Nephron (organoid): ENCODE results near the gene GREB1.
A peak's percentile ranks its signal among the peaks of the same experiment; 100 is the strongest.

Source experiments
- H3K27ac Mint-ChIP-seq, 3 experiments: 2 replicates each; pipeline ENCODE4 v1.8.0; 2020; ENCODE audit warnings: mixed read lengths in 3 of 3, mild to moderate bottlenecking in 2 of 3, moderate library complexity in 1 of 3
- H3K27me3 Mint-ChIP-seq: 2 replicates; pipeline ENCODE4 v1.8.0; 2021; ENCODE audit warnings: low read depth, mild to moderate bottlenecking, moderate library complexity, mixed read lengths
- H3K36me3 Mint-ChIP-seq: 2 replicates; pipeline ENCODE4 v1.8.0; 2020; ENCODE audit warnings: low read depth, mixed read lengths
- H3K4me1 Mint-ChIP-seq: 2 replicates; pipeline ENCODE4 v1.8.0; 2020; ENCODE audit warnings: mixed read lengths
- H3K4me3 Mint-ChIP-seq, 3 experiments: 2 replicates each; pipeline ENCODE4 v1.8.0; 2020; ENCODE audit warnings: mild to moderate bottlenecking in 3 of 3, mixed read lengths in 3 of 3, moderate library complexity in 2 of 3
- H3K9me3 Mint-ChIP-seq: 2 replicates; pipeline ENCODE4 v1.8.0; 2020; ENCODE audit warnings: mixed read lengths
- CTCF ChIP-seq, 3 experiments: fragments of 200-600 bp; sonication (generic); IDR thresholded peaks; one replicate each; pipeline ENCODE4 v1.5.0; 2021; ENCODE audit warnings: antibody characterized with exemption in 3 of 3; ENCODE audit not compliant: unreplicated experiment in 3 of 3

Gene GREB1

GRCh38 chr2:11554399-11554716, 20.5 kb downstream of the GREB1 start:
- Mint-ChIP-seq H3K4me1 (no peaks in the 10 kb centered on the region), H3K27ac (peak overlapping the region in 2 of 3 experiments; percentile 26 to 28), H3K36me3 (peaks cover 5% of the 10 kb centered on the region), H3K9me3 (no peaks in the 10 kb centered on the region), H3K4me3 (no peak overlapping the region), H3K27me3 (peaks cover 4% of the 10 kb centered on the region)
- TF ChIP-seq CTCF (IDR thresholded peaks at IDR 0.05; ENCODE audit: unreplicated experiment in 3 of 3): no peak

GRCh38 chr2:11556101-11556806, 22.4 kb downstream of the GREB1 start:
- Mint-ChIP-seq H3K27ac (no peak overlapping the region), H3K4me1 (no peaks in the 10 kb centered on the region), H3K36me3 (no peaks in the 10 kb centered on the region), H3K4me3 (no peak overlapping the region), H3K27me3 (peaks cover 7% of the 10 kb centered on the region), H3K9me3 (no peaks in the 10 kb centered on the region)
- no peak for TF ChIP-seq CTCF (IDR thresholded peaks at IDR 0.05; ENCODE audit: unreplicated experiment in 3 of 3)

GRCh38 chr2:11558214-11558886, 24.5 kb downstream of the GREB1 start:
- Mint-ChIP-seq H3K27me3 (peaks cover 7% of the 10 kb centered on the region), H3K27ac (no peak overlapping the region), H3K9me3 (no peaks in the 10 kb centered on the region), H3K4me3 (no peak overlapping the region), H3K4me1 (no peaks in the 10 kb centered on the region), H3K36me3 (no peaks in the 10 kb centered on the region)
- TF ChIP-seq CTCF (IDR thresholded peaks at IDR 0.05; ENCODE audit: unreplicated experiment in 3 of 3): no peak

GRCh38 chr2:11559066-11559785, 25.4 kb downstream of the GREB1 start:
- peaks cover 7% of the 10 kb centered on the region for H3K27me3 Mint-ChIP-seq
- peaks cover 5% of the 10 kb centered on the region for H3K36me3 Mint-ChIP-seq
- no peak overlapping the region for H3K27ac Mint-ChIP-seq
- H3K4me3 Mint-ChIP-seq: no peak overlapping the region
- no peaks in the 10 kb centered on the region for H3K9me3 Mint-ChIP-seq
- no peaks in the 10 kb centered on the region for H3K4me1 Mint-ChIP-seq
- no peak for TF ChIP-seq CTCF (IDR thresholded peaks at IDR 0.05; ENCODE audit: unreplicated experiment in 3 of 3)

- H3K4me3 Mint-ChIP-seq: no peak overlapping the region
- H3K4me1 Mint-ChIP-seq: no peaks in the 10 kb centered on the region
- H3K36me3 Mint-ChIP-seq: peaks cover 5% of the 10 kb centered on the region
Measured at GRCh38 chr2:11559786-11560155, 25.9 kb downstream of the GREB1 start.

More at GRCh38 chr2:11559786-11560155, 25.9 kb downstream of the GREB1 start:
- peaks cover 7% of the 10 kb centered on the region for H3K27me3 Mint-ChIP-seq
- TF ChIP-seq CTCF (IDR thresholded peaks at IDR 0.05; ENCODE audit: unreplicated experiment in 3 of 3): no peak
- H3K27ac Mint-ChIP-seq: no peak overlapping the region
- H3K9me3 Mint-ChIP-seq: no peaks in the 10 kb centered on the region
